Measurements from ENCODE around the gene SOX6. TPM values are rescaled to one million over a fixed set of nuclear protein-coding genes. Genes with fewer than 3 reads are reported as not detected.
"Not testable (repeated sequence)": the region's sequence is repeated elsewhere in the genome, so short reads cannot be mapped to it uniquely, and the experiment has no call there.

The SOX6 gene
- total RNA-seq, 1 donor from 2014 or later: 0.34 TPM

DNA sequence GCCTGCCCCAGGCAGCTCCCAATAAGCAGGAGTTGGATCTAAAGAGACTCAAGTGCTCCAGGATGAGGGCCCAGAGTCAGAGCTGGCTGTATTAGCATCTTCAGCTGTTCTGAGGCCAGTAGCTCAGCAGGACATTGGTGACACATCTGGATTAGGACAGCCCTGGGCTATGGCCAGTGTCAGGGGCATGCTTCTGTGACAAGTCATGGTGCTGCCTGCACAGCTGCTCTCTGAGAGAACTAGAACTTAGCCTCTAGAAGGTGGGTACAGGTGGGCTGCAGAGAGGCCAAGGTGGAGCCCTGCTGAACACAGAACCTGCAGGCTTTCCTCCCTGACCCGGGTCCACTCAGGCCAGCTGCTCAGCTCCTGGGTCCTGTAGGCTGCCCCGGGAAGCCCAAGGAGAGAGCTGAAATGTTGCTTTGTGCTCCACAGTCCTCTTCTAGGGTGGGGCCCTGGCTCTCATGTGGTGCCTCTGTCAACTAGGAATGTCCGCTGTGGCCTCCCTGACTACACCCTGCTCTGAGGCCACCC, 426.9 kb downstream of the SOX6 start:
- intact Hi-C loops (cut with micrococcal nuclease): no loop called here
- H3K36me3 Mint-ChIP-seq (ENCODE audit: low read depth): no peaks in the 10 kb centered on the region
- no peak overlapping the region for H3K27ac Mint-ChIP-seq
- H3K27me3 Mint-ChIP-seq (ENCODE audit: low read depth): no peaks in the 10 kb centered on the region
- no peak overlapping the region for H3K4me3 Mint-ChIP-seq (ENCODE audit: low read depth)
- H3K9me3 Mint-ChIP-seq: peaks cover 5% of the 10 kb centered on the region
- H3K4me1 Mint-ChIP-seq (ENCODE audit: low read depth): no peaks in the 10 kb centered on the region
- DNase-seq (ENCODE audit: low spot score): no peak

- H3K4me1 Mint-ChIP-seq (ENCODE audit: low read depth): no peaks in the 10 kb centered on the region
- H3K36me3 Mint-ChIP-seq (ENCODE audit: low read depth): no peaks in the 10 kb centered on the region
- peaks cover 5% of the 10 kb centered on the region for H3K9me3 Mint-ChIP-seq
- DNase-seq (ENCODE audit: low spot score): no peak
- intact Hi-C loops (cut with micrococcal nuclease): no loop called here
- no peak overlapping the region for H3K27ac Mint-ChIP-seq
- H3K4me3 Mint-ChIP-seq (ENCODE audit: low read depth): no peak overlapping the region
- no peaks in the 10 kb centered on the region for H3K27me3 Mint-ChIP-seq (ENCODE audit: low read depth)
Measured at GRCh38 chr11:15927864-15928217, 428.5 kb downstream of the SOX6 start.

- no peaks in the 10 kb centered on the region for H3K4me1 Mint-ChIP-seq (ENCODE audit: low read depth)
- intact Hi-C loops (cut with micrococcal nuclease): no loop called here
- no peaks in the 10 kb centered on the region for H3K27me3 Mint-ChIP-seq (ENCODE audit: low read depth)
- H3K27ac Mint-ChIP-seq: no peak overlapping the region
- H3K9me3 Mint-ChIP-seq: peaks cover 5% of the 10 kb centered on the region
- no peak overlapping the region for H3K4me3 Mint-ChIP-seq (ENCODE audit: low read depth)
- H3K36me3 Mint-ChIP-seq (ENCODE audit: low read depth): no peaks in the 10 kb centered on the region
- DNase-seq (ENCODE audit: low spot score): no peak
Measured at GRCh38 chr11:15927196-15927863, 429.0 kb downstream of the SOX6 start.

GRCh38 chr11:15926071-15926470, 430.3 kb downstream of the SOX6 start:
- Mint-ChIP-seq H3K27ac (no peak overlapping the region), H3K9me3 (no peaks in the 10 kb centered on the region), H3K36me3 (ENCODE audit: low read depth) (no peaks in the 10 kb centered on the region), H3K4me1 (ENCODE audit: low read depth) (no peaks in the 10 kb centered on the region), H3K4me3 (ENCODE audit: low read depth) (no peak overlapping the region), H3K27me3 (ENCODE audit: low read depth) (no peaks in the 10 kb centered on the region)
- intact Hi-C loops (cut with micrococcal nuclease): no loop called here
- no peak for DNase-seq (ENCODE audit: low spot score)

DNA sequence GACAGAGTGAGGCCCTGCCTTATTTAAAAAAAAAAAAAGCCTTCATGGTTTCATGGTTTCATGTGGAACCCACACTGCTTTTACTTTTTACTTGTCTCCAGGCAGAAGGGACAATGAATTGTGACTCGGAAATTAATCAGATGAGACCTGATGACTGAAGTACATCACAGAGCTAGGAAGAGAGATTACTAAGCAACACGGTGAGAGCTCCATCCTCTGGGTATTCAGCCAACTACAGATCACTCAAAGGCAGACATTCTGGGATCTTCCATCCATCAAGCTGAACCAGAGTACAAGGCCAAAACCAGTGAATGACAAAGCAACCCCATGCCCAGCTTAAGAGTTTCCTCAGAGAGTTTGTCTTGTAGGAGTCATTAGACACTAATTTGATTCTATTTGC, 433.2 kb downstream of the SOX6 start:
- DNase-seq (ENCODE audit: low spot score): no peak
- no peaks in the 10 kb centered on the region for H3K36me3 Mint-ChIP-seq (ENCODE audit: low read depth)
- no peak overlapping the region for H3K27ac Mint-ChIP-seq
- H3K27me3 Mint-ChIP-seq (ENCODE audit: low read depth): no peaks in the 10 kb centered on the region
- H3K4me1 Mint-ChIP-seq (ENCODE audit: low read depth): no peaks in the 10 kb centered on the region
- no peak overlapping the region for H3K4me3 Mint-ChIP-seq (ENCODE audit: low read depth)
- intact Hi-C loops (cut with micrococcal nuclease): no loop called here
- H3K9me3 Mint-ChIP-seq: no peaks in the 10 kb centered on the region

DNA sequence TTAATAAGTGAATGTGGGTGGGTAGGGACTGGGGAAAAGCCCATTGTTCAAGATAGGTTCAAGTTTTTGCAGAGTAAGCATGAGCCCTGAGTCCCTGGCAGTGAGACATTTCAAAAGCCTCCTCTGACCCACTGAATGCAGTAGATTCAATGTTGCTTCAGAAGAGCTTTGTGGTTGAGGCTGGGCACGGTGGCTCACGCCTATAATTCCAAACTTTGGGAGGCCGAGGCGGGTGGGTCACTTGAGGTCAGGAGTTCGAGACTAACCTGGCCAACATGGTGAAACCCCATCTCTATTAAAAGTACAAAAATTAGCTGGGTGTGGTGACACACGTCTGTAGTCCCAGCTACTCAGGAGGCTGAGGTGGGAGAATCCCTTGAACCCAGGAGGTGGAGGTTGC, 433.6 kb downstream of the SOX6 start:
- H3K36me3 Mint-ChIP-seq (ENCODE audit: low read depth); H3K27ac Mint-ChIP-seq; DNase-seq (ENCODE audit: low spot score); H3K27me3 Mint-ChIP-seq (ENCODE audit: low read depth); intact Hi-C loops (cut with micrococcal nuclease); H3K4me3 Mint-ChIP-seq (ENCODE audit: low read depth); H3K9me3 Mint-ChIP-seq; H3K4me1 Mint-ChIP-seq (ENCODE audit: low read depth): not testable (repeated sequence)

GRCh38 chr11:15920856-15921629, 435.3 kb downstream of the SOX6 start:
- H3K27me3 Mint-ChIP-seq (ENCODE audit: low read depth): no peaks in the 10 kb centered on the region
- H3K36me3 Mint-ChIP-seq (ENCODE audit: low read depth): no peaks in the 10 kb centered on the region
- no peaks in the 10 kb centered on the region for H3K4me1 Mint-ChIP-seq (ENCODE audit: low read depth)
- no peak overlapping the region for H3K4me3 Mint-ChIP-seq (ENCODE audit: low read depth)
- DNase-seq (ENCODE audit: low spot score): no peak
- H3K27ac Mint-ChIP-seq: no peak overlapping the region
- intact Hi-C loops (cut with micrococcal nuclease): no loop called here
- H3K9me3 Mint-ChIP-seq: no peaks in the 10 kb centered on the region

DNA sequence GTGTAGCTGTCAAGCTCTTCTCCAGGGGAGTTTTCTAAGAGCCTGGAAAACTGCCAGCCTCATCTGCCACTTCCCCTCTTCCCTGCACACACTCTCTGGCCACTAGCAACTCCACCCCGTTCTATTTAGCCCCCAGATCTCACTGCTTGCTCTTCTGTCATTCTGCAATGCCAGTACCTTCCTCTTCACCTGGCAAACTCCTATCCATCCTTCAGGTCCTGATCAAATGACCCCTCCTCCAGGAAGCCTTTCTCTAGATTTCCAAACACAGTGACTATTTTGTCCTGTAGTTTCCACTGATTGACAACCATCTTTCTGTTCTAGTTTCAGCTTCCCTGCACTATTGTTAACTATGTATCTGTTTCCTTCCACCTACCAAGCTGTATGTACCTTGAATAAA, 437.7 kb downstream of the SOX6 start:
- Mint-ChIP-seq H3K27me3 (ENCODE audit: low read depth) (no peaks in the 10 kb centered on the region), H3K4me1 (ENCODE audit: low read depth) (no peaks in the 10 kb centered on the region), H3K9me3 (no peaks in the 10 kb centered on the region), H3K4me3 (ENCODE audit: low read depth) (no peak overlapping the region), H3K27ac (no peak overlapping the region), H3K36me3 (ENCODE audit: low read depth) (no peaks in the 10 kb centered on the region)
- intact Hi-C loops (cut with micrococcal nuclease): no loop called here
- DNase-seq (ENCODE audit: low spot score): no peak

GRCh38 chr11:15918212-15918611, 438.1 kb downstream of the SOX6 start:
- intact Hi-C loops (cut with micrococcal nuclease): no loop called here
- Mint-ChIP-seq H3K27me3 (ENCODE audit: low read depth) (no peaks in the 10 kb centered on the region), H3K36me3 (ENCODE audit: low read depth) (no peaks in the 10 kb centered on the region), H3K9me3 (no peaks in the 10 kb centered on the region), H3K4me1 (ENCODE audit: low read depth) (no peaks in the 10 kb centered on the region), H3K27ac (no peak overlapping the region), H3K4me3 (ENCODE audit: low read depth) (no peak overlapping the region)
- no peak for DNase-seq (ENCODE audit: low spot score)
